ENCODE data around the gene SLC8A3. TPM values are rescaled to one million over a fixed set of nuclear protein-coding genes. Genes with fewer than 3 reads are reported as not detected.

SLC8A3 gene
- total RNA-seq, 2 donors from 2014 or later: under 0.01 to 0.66 TPM

DNA sequence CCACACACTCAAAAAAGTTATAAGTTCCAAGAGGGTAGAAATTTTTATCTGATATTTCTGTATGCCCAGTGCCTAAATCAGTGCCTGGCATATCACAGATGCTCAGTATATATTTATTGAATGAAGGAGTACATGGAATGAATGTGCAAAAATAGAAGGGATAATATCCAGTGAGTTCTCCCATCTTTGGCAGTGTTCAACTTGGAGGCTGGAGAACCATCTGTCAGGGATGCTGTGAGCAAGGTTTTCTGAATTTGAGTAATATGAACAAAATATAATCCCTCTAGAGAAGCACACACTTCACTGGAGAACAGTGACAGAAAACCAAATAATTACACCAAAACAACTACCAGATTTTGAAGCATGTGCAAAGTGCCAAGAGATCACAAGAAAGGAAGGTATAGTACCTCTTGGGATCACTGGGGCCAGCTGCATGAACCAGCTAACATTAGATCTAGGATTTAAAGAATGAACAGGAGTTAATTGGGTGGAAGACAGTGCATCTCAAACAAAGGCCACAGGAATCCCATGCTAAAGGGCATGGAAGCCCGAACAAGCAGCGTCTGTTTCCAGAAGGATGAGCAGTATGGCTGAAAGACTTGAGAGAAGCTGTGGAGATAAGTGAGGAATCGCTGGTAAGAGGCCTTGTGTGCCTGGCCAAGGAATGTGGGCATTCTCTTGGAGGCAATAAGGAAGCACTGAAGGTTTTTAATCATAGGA, 11.5 kb downstream of the SLC8A3 start:
- TF ChIP-seq, protein P1, sequence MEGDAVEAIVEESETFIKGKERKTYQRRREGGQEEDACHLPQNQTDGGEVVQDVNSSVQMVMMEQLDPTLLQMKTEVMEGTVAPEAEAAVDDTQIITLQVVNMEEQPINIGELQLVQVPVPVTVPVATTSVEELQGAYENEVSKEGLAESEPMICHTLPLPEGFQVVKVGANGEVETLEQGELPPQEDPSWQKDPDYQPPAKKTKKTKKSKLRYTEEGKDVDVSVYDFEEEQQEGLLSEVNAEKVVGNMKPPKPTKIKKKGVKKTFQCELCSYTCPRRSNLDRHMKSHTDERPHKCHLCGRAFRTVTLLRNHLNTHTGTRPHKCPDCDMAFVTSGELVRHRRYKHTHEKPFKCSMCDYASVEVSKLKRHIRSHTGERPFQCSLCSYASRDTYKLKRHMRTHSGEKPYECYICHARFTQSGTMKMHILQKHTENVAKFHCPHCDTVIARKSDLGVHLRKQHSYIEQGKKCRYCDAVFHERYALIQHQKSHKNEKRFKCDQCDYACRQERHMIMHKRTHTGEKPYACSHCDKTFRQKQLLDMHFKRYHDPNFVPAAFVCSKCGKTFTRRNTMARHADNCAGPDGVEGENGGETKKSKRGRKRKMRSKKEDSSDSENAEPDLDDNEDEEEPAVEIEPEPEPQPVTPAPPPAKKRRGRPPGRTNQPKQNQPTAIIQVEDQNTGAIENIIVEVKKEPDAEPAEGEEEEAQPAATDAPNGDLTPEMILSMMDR (IDR thresholded peaks at IDR 0.05): no peak
- TF ChIP-seq POLR2A (IDR thresholded peaks at IDR 0.05): no peak
- ATAC-seq: no peak
- WGBS, 2 donors: 65 to 72% methylated on average over 3 of the region's 3 CpGs

DNA sequence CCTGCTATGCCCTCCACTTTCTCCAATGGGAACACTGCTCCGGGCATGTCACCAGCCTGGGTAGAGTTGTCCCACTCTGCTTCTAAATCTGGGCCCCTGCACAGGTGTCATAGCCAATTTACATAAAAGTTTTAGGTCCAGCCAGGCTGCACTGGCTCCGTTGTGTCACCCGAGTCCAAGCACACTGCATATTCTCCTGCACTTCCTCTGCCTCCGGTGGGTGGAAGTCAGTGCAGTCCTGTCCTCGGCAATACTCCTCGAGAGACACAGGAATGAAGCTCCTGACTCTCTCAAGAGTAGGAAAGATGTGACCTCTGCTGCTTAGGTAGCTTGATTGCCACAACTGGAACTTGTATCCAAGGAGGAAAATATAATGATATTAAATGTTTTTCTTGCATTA, 15.2 kb downstream of the SLC8A3 start:
- Histone ChIP-seq H3K4me1 (no peaks in the 10 kb centered on the region), H3K27me3 (no peaks in the 10 kb centered on the region), H3K36me3 (replicated peaks in 1 of 2; ENCODE audit: insufficient read depth in 1 of 2, low read depth in 2 of 2) (no peaks in the 10 kb centered on the region), H3K4me3 (no peak overlapping the region), H3K9me3 (no peaks in the 10 kb centered on the region), H3K27ac (no peak overlapping the region)
- intact Hi-C loops (cut with DNase I): no loop called here
- DNase-seq: no peak
- no peak for TF ChIP-seq POLR2A (IDR thresholded peaks at IDR 0.05)
- TF ChIP-seq, protein P1 (IDR thresholded peaks at IDR 0.05): no peak
- ATAC-seq: no peak
- 66 to 77% methylated on average over 6 of the region's 6 CpGs for WGBS, 2 donors

More for the DNA sequence above, 11.5 kb downstream of the SLC8A3 start:
- Histone ChIP-seq H3K4me3 (no peak overlapping the region), H3K27me3 (no peaks in the 10 kb centered on the region), H3K9me3 (no peaks in the 10 kb centered on the region), H3K27ac (no peak overlapping the region), H3K4me1 (no peaks in the 10 kb centered on the region), H3K36me3 (replicated peaks in 1 of 2; ENCODE audit: insufficient read depth in 1 of 2, low read depth in 2 of 2) (no peaks in the 10 kb centered on the region)
- intact Hi-C loops (cut with DNase I): no loop called here
- no peak for DNase-seq

DNA sequence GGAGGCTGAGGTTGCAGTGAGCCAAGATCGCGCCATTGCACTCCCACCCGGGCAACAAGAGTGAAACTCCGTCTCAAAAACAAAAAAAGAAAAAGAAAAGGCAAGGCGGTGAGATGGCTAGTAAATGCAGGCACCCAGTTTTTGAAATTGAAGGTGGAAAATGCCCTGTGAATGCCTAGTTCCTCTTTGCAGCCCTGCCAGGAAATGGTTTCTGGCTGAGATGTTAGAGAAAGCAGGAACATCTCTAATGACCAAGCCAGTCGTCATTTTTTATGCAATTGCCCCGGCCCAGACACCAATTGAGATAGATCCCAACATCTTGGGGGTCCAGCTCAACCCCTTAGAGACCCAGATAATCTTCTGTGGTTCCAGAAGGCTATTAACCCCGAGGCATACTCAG, 17.0 kb downstream of the SLC8A3 start:
- H3K27ac ChIP-seq: no peak overlapping the region

DNA sequence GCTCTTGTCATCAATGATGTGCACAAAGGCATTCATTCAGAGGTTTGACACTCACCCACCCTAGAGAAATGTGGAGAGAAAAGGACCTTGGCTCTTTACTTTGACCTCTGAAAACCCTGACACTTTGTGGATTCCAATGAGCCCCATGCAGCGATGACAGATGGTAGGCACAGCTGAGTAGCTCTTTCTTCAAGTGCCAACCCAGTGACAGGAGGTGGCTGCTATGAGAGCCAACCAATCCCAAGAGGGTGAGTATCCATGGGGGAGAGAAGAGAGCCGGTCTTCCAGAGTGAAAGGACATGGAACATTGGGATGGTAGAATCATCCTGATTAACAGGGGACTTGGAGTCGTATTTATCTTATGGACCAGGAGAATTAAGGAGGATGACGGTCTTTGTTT, 17.8 kb downstream of the SLC8A3 start:
- no peak for ATAC-seq
- intact Hi-C loops (cut with DNase I): no loop called here

More for the DNA sequence above, 17.0 kb downstream of the SLC8A3 start:
- TF ChIP-seq, protein P1 (IDR thresholded peaks at IDR 0.05): no peak
- no peak overlapping the region for H3K4me3 ChIP-seq
- no peak for ATAC-seq
- H3K27me3 ChIP-seq: no peaks in the 10 kb centered on the region
- 64 to 74% methylated on average over 8 of the region's 8 CpGs for WGBS, 2 donors
- H3K36me3 ChIP-seq (replicated peaks in 1 of 2; ENCODE audit: insufficient read depth in 1 of 2, low read depth in 2 of 2): no peaks in the 10 kb centered on the region
- no peaks in the 10 kb centered on the region for H3K9me3 ChIP-seq
- intact Hi-C loops (cut with DNase I): no loop called here
- no peak for DNase-seq
- H3K4me1 ChIP-seq: no peaks in the 10 kb centered on the region

More for the DNA sequence above, 17.8 kb downstream of the SLC8A3 start:
- no peaks in the 10 kb centered on the region for H3K27me3 ChIP-seq
- H3K9me3 ChIP-seq: no peaks in the 10 kb centered on the region
- WGBS, 2 donors: 79 to 89% methylated on average over 4 of the region's 4 CpGs
- no peak for DNase-seq
- no peak for TF ChIP-seq POLR2A (IDR thresholded peaks at IDR 0.05)
- TF ChIP-seq, protein P1 (IDR thresholded peaks at IDR 0.05): no peak
- H3K4me1 ChIP-seq: no peaks in the 10 kb centered on the region
- no peak overlapping the region for H3K27ac ChIP-seq
- no peak overlapping the region for H3K4me3 ChIP-seq
- no peaks in the 10 kb centered on the region for H3K36me3 ChIP-seq (replicated peaks in 1 of 2; ENCODE audit: insufficient read depth in 1 of 2, low read depth in 2 of 2)
